GM15510 (cell line): ENCODE data around the gene DSCAML1.

Source experiments
- POLR2A ChIP-seq: IDR thresholded peaks from 3 replicates; pipeline ENCODE4 v1.6.1; 2011; ENCODE audit warnings: borderline replicate concordance; ENCODE audit not compliant: insufficient read length; ENCODE audit errors: extremely low read depth

Gene DSCAML1

GRCh38 chr11:117473481-117474091, 323.4 kb downstream of the DSCAML1 start:
- TF ChIP-seq POLR2A = no peak

DNA sequence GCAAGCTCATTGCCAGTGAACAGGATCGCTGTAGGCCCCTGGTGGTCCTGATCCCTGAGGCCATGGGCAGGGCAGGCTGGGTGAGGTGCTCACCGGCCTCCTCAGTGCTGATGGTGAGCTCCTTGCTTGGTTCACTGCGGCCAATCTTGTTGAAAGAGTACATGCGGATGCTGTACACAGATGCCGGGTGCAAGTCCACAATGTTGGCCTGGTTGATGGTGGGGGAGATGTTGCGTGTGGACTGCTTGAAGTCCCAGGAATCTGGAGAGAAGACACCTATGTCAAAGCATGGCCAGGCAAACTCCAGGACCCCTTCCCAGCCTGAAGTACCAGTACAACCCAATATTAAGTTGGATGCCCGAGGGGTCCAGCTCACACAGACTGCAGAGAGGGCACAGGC, 325.2 kb downstream of the DSCAML1 start:
- no peak for TF ChIP-seq POLR2A

DNA sequence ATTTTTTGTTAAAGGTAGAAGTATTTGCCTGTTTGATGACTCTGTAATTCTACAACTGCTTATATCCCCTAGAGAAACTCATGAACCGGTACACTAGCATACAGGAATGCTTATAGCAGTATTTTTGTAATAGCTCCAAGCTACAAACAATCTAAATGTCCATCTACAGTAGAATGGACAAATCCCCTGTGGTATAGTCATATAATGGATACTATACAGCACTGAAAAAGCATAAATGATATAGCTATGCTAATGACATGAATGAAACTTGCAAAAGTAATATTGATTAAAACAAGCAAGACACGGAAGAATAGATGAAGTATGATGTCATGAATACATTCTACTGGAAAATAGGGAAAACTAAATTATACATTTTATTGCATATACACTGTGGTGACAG, 326.4 kb downstream of the DSCAML1 start:
- TF ChIP-seq POLR2A = no peak

GRCh38 chr11:117468888-117469287, 328.1 kb downstream of the DSCAML1 start:
- TF ChIP-seq POLR2A = no peak

DNA sequence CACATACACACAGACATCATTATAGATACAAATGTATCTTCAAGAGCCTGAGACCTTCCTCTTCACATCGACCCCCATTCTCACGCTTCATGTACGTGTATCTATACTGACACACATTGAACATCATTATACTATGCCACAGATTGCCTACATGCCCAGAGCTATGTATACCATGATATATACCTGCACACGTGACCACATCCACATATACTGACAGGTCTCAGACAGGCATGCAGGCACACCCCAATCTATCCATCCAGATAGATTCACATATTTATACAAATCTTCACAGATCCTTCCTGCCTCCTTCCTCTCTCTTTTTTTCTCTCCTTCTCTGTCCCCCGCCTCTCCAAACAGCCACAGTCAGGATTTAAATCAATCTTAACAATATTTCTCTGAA, 329.2 kb downstream of the DSCAML1 start:
- TF ChIP-seq POLR2A = no peak

DNA sequence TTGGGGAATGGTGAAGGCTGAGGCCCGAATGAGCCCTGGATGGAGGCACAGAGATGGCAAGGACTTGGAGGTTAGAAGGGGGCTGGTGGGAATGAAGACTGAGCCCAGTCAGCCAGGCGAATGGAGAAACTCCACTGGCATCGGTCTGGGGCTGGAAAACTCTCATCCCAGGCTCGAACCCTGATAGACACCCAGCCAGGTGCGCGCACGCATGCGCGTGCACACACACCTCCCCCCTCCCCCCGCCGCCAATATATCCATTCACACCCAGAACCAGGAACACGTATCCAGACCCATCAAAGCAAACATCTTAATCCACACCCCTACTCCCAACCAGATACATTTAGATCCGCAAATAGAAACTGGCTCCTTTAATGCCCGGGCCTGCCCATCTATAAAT, 330.1 kb downstream of the DSCAML1 start:
- no peak for TF ChIP-seq POLR2A

- no peak for TF ChIP-seq POLR2A
These were observed 331.6 kb downstream of the DSCAML1 start for GRCh38 chr11:117465236-117465997.

DNA sequence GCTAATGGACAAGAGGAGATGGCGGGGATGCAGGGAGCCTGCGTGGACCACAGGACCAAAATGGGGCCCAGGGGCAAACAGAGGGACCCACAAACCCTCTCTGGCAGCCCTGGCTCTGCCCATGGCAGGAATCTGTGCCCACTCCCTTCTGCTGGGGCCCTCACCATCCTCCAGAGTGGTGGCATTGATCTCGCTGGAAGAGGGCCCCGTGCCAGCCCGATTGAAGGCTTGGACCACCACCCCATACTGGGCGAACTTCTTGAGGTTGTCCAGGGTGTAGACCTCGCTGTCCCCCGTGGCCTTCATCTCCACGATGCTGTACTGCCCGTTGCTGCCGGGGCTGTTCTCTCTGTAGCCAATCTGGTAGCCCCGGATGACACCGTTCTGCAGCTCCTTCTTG, 332.2 kb downstream of the DSCAML1 start:
- no peak for TF ChIP-seq POLR2A

- TF ChIP-seq POLR2A = no peak
These were observed 334.2 kb downstream of the DSCAML1 start for GRCh38 chr11:117462864-117463247.

GRCh38 chr11:117462183-117462863, 334.7 kb downstream of the DSCAML1 start:
- no peak for TF ChIP-seq POLR2A

DNA sequence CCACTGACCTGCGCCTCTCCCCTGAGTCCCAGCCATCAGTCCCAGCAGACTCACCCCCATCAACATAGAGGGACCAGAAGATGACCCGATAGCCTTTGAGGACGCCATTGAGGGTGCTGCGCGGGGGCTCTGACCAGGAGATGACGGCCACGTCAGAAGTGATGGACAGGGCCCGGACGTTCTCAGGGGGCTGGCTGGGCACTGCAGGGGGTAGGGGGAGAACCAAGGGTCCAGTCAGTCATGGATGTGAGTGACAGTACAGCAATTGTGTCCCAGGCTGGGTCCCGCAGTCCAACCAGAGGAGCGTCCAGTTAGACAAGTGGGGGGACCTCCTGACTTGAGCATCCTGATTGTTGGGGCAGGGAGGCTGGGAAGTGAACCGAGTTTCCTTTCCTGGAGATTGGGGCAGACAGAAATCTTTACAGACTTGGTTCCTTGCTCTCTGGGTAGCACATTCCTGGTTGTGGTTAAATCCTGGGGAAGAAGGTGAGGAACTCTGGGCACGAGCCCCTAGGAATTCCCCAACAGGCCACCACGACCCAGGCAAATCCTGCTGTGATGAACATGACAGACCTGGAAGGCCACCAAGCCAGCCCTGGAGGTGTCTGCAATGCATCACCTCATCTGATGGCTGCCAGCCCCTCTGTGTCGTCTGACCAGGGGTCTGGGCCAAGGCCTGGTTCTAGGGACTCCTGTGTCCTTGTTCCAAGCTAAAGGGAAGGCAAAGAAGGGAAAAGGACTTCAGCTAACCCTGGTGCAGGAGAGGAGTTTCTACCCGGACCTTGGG, 335.4 kb downstream of the DSCAML1 start:
- TF ChIP-seq POLR2A = no peak

GRCh38 chr11:117459979-117460300, 337.1 kb downstream of the DSCAML1 start:
- TF ChIP-seq POLR2A = no peak

DNA sequence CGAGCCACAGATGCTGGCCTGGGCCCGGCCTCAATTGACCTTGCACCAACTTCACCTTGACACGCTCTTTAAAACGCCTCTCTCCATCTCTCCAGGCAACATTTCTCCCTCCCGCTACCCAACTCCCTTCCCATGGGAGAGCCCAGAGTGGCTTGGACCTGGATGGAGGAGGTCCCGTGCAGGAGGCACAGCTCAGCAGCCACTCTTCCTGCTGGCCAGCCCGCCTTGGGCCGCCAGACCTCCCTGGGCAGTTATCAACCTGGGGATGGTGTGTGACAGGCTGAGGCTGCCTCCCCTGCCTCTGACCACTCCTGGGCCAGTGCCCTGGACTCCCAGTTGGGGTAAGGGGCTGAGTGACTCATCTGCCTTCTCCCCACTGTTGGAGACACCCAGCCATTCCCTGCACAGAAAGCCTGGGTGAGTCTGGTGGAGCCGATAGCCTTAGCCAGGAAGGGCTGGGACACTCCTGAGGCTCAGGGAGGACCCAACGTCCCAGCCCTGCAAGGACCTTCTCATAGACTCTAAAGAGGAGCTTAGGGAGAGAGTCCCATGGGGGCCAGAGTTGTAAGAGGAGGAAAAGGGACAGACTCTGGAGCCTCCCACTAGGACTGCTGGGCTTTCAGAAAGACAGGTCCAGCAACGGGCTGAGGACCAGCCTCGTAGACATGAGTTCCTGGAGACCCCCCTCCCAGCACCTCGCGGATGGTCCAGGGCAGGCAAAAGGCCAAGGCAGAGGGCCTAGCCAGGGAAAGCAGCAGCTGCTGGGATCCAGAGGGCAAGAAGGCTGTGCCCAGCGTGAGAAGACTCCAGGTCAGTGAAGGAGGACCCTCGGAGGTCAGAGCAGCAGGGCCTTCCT, 337.7 kb downstream of the DSCAML1 start:
- TF ChIP-seq POLR2A = no peak
